T-cell (primary cell): ENCODE data around the gene EEF1A2. TPM values are rescaled to one million over a fixed set of nuclear protein-coding genes. Genes with fewer than 3 reads are reported as not detected.

Experiments
- ATAC-seq, 4 experiments: fragments of 200-7000 bp in 3 of 4; fragments of 150-1000 bp in 1 of 4; cut with Tn5 transposase; replicated peaks in 1 of 4; 1 replicate in 3 of 4; 2 replicates in 1 of 4; pipeline ENCODE4 v1.10.0; 2021; ENCODE audit warnings: moderate library complexity in 3 of 4, mild to moderate bottlenecking in 2 of 4, moderate number of reproducible peaks in 1 of 4
- CTCF ChIA-PET, 2 donors: fragments of 300-600 bp; sonication (Branson Sonifier 250); formaldehyde crosslinking; loops; one replicate each; lab custom pipeline; 2022; ENCODE audit warnings: antibody characterized with exemption in 2 of 2; lab: Charles Lee
- POLR2A ChIA-PET, 2 donors: fragments of 300-600 bp; sonication (Branson Sonifier 250); formaldehyde crosslinking; loops; one replicate each; lab custom pipeline; 2022; ENCODE audit warnings: antibody characterized with exemption in 2 of 2; lab: Charles Lee
- DNase-seq, 35 experiments: peaks; one replicate each; pipeline versions ENCODE4 v3.0.0 to v3.0.0-alpha.2; 2013 to 2023
- H3K27ac ChIP-seq: one replicate; pipeline ENCODE4 v1.5.1; 2013; ENCODE audit warnings: low read length
- H3K27me3 ChIP-seq, 2 experiments: replicated peaks in 1 of 2; 1 replicate in 1 of 2; 2 replicates in 1 of 2; pipeline versions ENCODE4 v1.6.1 to v1.7.0; 2013; ENCODE audit warnings: low read length in 1 of 2, mixed read lengths in 1 of 2; ENCODE audit not compliant: control insufficient read depth in 2 of 2, insufficient read depth in 2 of 2; ENCODE audit errors: extremely low read depth in 1 of 2
- H3K36me3 ChIP-seq, 2 donors: 1 replicate in 1 of 2; 2 replicates in 1 of 2; pipeline versions ENCODE4 v1.6.1 to v1.7.0; 2013; ENCODE audit warnings: low read length in 1 of 2; ENCODE audit not compliant: control insufficient read depth in 2 of 2, insufficient read depth in 1 of 2; ENCODE audit errors: extremely low read depth in 1 of 2
- H3K4me1 ChIP-seq, 2 experiments: 1 replicate in 1 of 2; 2 replicates in 1 of 2; pipeline versions ENCODE4 v1.6.1 to v1.7.0; 2013; ENCODE audit warnings: low read length in 2 of 2, mixed read lengths in 1 of 2; ENCODE audit not compliant: insufficient read depth in 2 of 2, control insufficient read depth in 1 of 2; ENCODE audit errors: extremely low read depth in 1 of 2
- H3K4me3 ChIP-seq, 2 donors: 1 replicate in 1 of 2; 2 replicates in 1 of 2; pipeline versions ENCODE4 v1.5.1 to v1.7.0; 2013; ENCODE audit warnings: mild to moderate bottlenecking in 2 of 2, low read length in 1 of 2, moderate library complexity in 1 of 2; ENCODE audit not compliant: control insufficient read depth in 1 of 2; ENCODE audit errors: extremely low read depth in 1 of 2
- H3K9me3 ChIP-seq: 2 replicates; pipeline ENCODE4 v1.7.0; 2013
- H3K27ac Mint-ChIP-seq, 2 donors: one replicate each; pipeline ENCODE4 v1.8.0; 2020 to 2021; ENCODE audit warnings: mild to moderate bottlenecking in 2 of 2, mixed read lengths in 2 of 2
- H3K27me3 Mint-ChIP-seq, 2 donors: one replicate each; pipeline ENCODE4 v1.8.0; 2021 to 2022; ENCODE audit warnings: mixed read lengths in 2 of 2
- H3K36me3 Mint-ChIP-seq: one replicate; pipeline ENCODE4 v1.8.0; 2021; ENCODE audit warnings: mixed read lengths
- H3K4me1 Mint-ChIP-seq, 3 donors: one replicate each; pipeline ENCODE4 v1.8.0; 2020 to 2022; ENCODE audit warnings: mixed read lengths in 3 of 3, mild to moderate bottlenecking in 1 of 3
- H3K4me3 Mint-ChIP-seq, 3 donors: one replicate each; pipeline ENCODE4 v1.8.0; 2020 to 2022; ENCODE audit warnings: mild to moderate bottlenecking in 3 of 3, mixed read lengths in 3 of 3, moderate library complexity in 3 of 3
- H3K9me3 Mint-ChIP-seq, 3 donors: one replicate each; pipeline ENCODE4 v1.8.0; 2020 to 2022; ENCODE audit warnings: mixed read lengths in 3 of 3
- WGBS: methylation state at CpG from one replicate; pipeline ENCODE4 v1.1.5; 2013; ENCODE audit warnings: missing lambda C conversion rate; ENCODE audit not compliant: insufficient coverage; 5-methylcytosine and 5-hydroxymethylcytosine counted together
- total RNA-seq, 35 experiments: library from RNA in 6 of 35; stranded (reverse) in 6 of 35; fragments of 120-200 nt in 1 of 35; gene quantifications; one replicate each; pipeline versions ENCODE4 v1.2.1 to v1.2.4 and lab custom pipeline; 2013 to 2026

The EEF1A2 gene
- total RNA-seq, 5 donors from 2014 or later (not counting 1 experiment from before 2014, with no cell fraction given), result 0.50 to 3.1 (median 1.1) TPM

- peak in 1 of 35 experiments; percentile 2 for DNase-seq
- no peaks in the 10 kb centered on the region for H3K4me1 ChIP-seq
- Mint-ChIP-seq H3K27ac (no peak overlapping the region), H3K36me3 (no peaks in the 10 kb centered on the region), H3K4me1 (peaks cover 0 to 9% (median 0%) of the 10 kb centered on the region in 3 donors), H3K27me3 (no peaks in the 10 kb centered on the region), H3K9me3 (no peaks in the 10 kb centered on the region), H3K4me3 (no peak overlapping the region)
- H3K4me3 ChIP-seq, result no peak overlapping the region
- no peak for ATAC-seq
- peaks cover 0 to 7% of the 10 kb centered on the region in 2 experiments for H3K27me3 ChIP-seq
- H3K9me3 ChIP-seq, result no peaks in the 10 kb centered on the region
- CTCF ChIA-PET, result no interaction called here
- POLR2A ChIA-PET, result interaction anchor here in 1 of 2 donors (0.6 kb wide), 2 partner anchors 7 to 10 kb away, joined by 3 to 4 read pairs; no protein-coding TSS in a partner anchor
- no peak overlapping the region for H3K27ac ChIP-seq
- 82% methylated on average over 27 of the region's 39 CpGs for WGBS
- H3K36me3 ChIP-seq, result no peaks in the 10 kb centered on the region
These were observed 31.2 kb upstream of the EEF1A2 start for GRCh38 chr20:63529861-63530787.

- H3K36me3 ChIP-seq, result no peaks in the 10 kb centered on the region
- Mint-ChIP-seq H3K4me1 (peaks cover 2 to 10% (median 6%) of the 10 kb centered on the region in 3 donors), H3K27me3 (no peaks in the 10 kb centered on the region), H3K27ac (no peak overlapping the region), H3K36me3 (no peaks in the 10 kb centered on the region), H3K9me3 (no peaks in the 10 kb centered on the region), H3K4me3 (no peak overlapping the region)
- 84% methylated on average over 23 of the region's 27 CpGs for WGBS
- ATAC-seq (peak in 1 of 4 experiments; percentile 10), DNase-seq (no peak)
- no peaks in the 10 kb centered on the region for H3K9me3 ChIP-seq
- no peak overlapping the region for H3K27ac ChIP-seq
- POLR2A ChIA-PET, result no interaction called here
- peaks cover 0 to 7% of the 10 kb centered on the region in 2 experiments for H3K27me3 ChIP-seq
- CTCF ChIA-PET, result no interaction called here
- no peak overlapping the region for H3K4me3 ChIP-seq
- H3K4me1 ChIP-seq, result no peaks in the 10 kb centered on the region
These were observed 30.4 kb upstream of the EEF1A2 start for GRCh38 chr20:63529180-63529860.

- peaks cover 0 to 9% of the 10 kb centered on the region in 2 experiments for H3K27me3 ChIP-seq
- WGBS, result 85% methylated on average over 9 of the region's 9 CpGs
- POLR2A ChIA-PET, result no interaction called here
- no peak overlapping the region for H3K4me3 ChIP-seq
- CTCF ChIA-PET, result no interaction called here
- Mint-ChIP-seq H3K4me1 (peaks cover 12 to 25% (median 20%) of the 10 kb centered on the region in 3 donors), H3K4me3 (no peak overlapping the region), H3K9me3 (no peaks in the 10 kb centered on the region), H3K27ac (peak overlapping the region in 1 of 2 donors; percentile 54), H3K36me3 (peaks cover 9% of the 10 kb centered on the region), H3K27me3 (no peaks in the 10 kb centered on the region)
- H3K36me3 ChIP-seq, result peaks cover 4 to 11% of the 10 kb centered on the region in 2 donors
- H3K9me3 ChIP-seq, result no peaks in the 10 kb centered on the region
- DNase-seq, result no peak
- ATAC-seq, result no peak
- no peak overlapping the region for H3K27ac ChIP-seq
- H3K4me1 ChIP-seq, result peaks cover 0 to 6% of the 10 kb centered on the region in 2 experiments
These were observed 28.3 kb upstream of the EEF1A2 start for GRCh38 chr20:63527184-63527583.

- H3K36me3 Mint-ChIP-seq, result peaks cover 9% of the 10 kb centered on the region
- Histone ChIP-seq H3K27me3 (peaks cover 0 to 9% of the 10 kb centered on the region in 2 experiments), H3K4me3 (no peak overlapping the region), H3K27ac (no peak overlapping the region), H3K4me1 (peaks cover 3 to 18% of the 10 kb centered on the region in 2 experiments), H3K9me3 (no peaks in the 10 kb centered on the region), H3K36me3 (peaks cover 8 to 13% of the 10 kb centered on the region in 2 donors)
- H3K27me3 Mint-ChIP-seq, result no peaks in the 10 kb centered on the region
- H3K4me1 Mint-ChIP-seq, result peaks cover 15 to 29% (median 20%) of the 10 kb centered on the region in 3 donors
- ChIA-PET CTCF (no interaction called here), POLR2A (no interaction called here)
- H3K9me3 Mint-ChIP-seq, result no peaks in the 10 kb centered on the region
- no CpG with 5 or more reads among the region's 2 CpGs for whole genome bisulfite sequencing
- no peak overlapping the region for H3K4me3 Mint-ChIP-seq
- DNase-seq (no peak), ATAC-seq (no peak)
- H3K27ac Mint-ChIP-seq, result no peak overlapping the region
These were observed 27.1 kb upstream of the EEF1A2 start for GRCh38 chr20:63525971-63526370.

- Mint-ChIP-seq H3K4me1 (peaks cover 15 to 29% (median 20%) of the 10 kb centered on the region in 3 donors), H3K27me3 (no peaks in the 10 kb centered on the region), H3K9me3 (no peaks in the 10 kb centered on the region), H3K4me3 (no peak overlapping the region), H3K36me3 (peaks cover 9% of the 10 kb centered on the region), H3K27ac (no peak overlapping the region)
- Histone ChIP-seq H3K9me3 (no peaks in the 10 kb centered on the region), H3K36me3 (peaks cover 8 to 13% of the 10 kb centered on the region in 2 donors), H3K27ac (no peak overlapping the region), H3K4me1 (peaks cover 3 to 18% of the 10 kb centered on the region in 2 experiments), H3K27me3 (peaks cover 0 to 5% of the 10 kb centered on the region in 2 experiments), H3K4me3 (no peak overlapping the region)
- ATAC-seq, result no peak
- DNase-seq, result no peak
- ChIA-PET POLR2A (no interaction called here), CTCF (no interaction called here)
- 74% methylated on average over 2 of the region's 3 CpGs for WGBS
These were observed 26.3 kb upstream of the EEF1A2 start for GRCh38 chr20:63525185-63525584.

- 100% methylated on average over 1 of the region's 11 CpGs for WGBS
- CTCF ChIA-PET, result interaction anchor here in 1 of 2 donors (0.6 kb wide), 1 partner anchor 326 kb away, joined by 3 read pairs; no protein-coding TSS in a partner anchor
- no peak for ATAC-seq
- no peak for DNase-seq
- Mint-ChIP-seq H3K9me3 (no peaks in the 10 kb centered on the region), H3K4me1 (peaks cover 17 to 34% (median 20%) of the 10 kb centered on the region in 3 donors), H3K27ac (no peak overlapping the region), H3K36me3 (peaks cover 9% of the 10 kb centered on the region), H3K4me3 (peak overlapping the region; percentile 21 to 76 (median 70)), H3K27me3 (no peaks in the 10 kb centered on the region)
- Histone ChIP-seq H3K4me3 (no peak overlapping the region), H3K9me3 (no peaks in the 10 kb centered on the region), H3K27me3 (peaks cover 0 to 16% of the 10 kb centered on the region in 2 experiments), H3K4me1 (peaks cover 7 to 30% of the 10 kb centered on the region in 2 experiments), H3K27ac (no peak overlapping the region), H3K36me3 (peaks cover 8 to 13% of the 10 kb centered on the region in 2 donors)
- POLR2A ChIA-PET, result interaction anchor here in 1 of 2 donors (0.5 to 0.6 kb wide), 3 partner anchors 8 to 313 kb away, joined by 3 to 8 read pairs (median 4); no protein-coding TSS in a partner anchor
These were observed 24.2 kb upstream of the EEF1A2 start for GRCh38 chr20:63522981-63523611.
